ENCODE data around the gene MBTPS1.

MBTPS1 gene

DNA sequence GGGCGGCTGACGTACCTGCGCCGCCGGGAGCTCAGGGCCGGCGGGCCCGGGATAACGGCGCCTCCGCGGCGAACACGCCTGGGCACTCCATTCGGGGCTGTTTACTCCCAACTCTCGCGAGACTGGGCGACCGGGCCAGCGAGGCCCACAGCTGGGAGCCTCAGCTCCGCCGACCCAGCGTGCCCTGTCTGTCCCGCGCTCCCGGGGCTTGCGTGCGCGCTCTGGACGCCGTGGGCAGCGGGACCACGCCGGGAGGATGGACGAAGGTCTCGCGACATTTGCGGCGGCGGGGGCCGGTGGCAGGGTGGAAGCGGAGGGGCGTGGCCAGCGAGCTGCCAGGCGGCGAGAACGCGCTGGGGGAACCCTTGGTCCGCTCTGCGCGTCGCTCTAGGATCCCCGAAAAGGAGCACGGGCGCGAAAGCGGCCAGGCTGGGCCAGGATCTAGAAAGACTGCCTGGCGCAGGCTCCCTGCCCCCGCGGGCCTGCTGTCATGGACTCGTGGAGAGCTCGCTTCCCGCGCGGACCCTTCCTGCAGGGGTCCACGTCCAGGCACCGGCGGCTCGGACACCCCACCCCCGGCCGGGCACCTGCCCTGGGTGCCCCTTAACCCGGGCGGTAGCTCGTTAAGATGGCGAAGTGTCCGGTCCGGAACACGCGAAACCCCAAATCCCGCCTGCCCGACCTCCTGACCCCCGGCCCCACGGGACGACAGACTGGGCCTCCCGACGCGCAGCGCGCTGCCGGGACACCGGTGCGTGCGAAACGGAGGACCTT lies at the start of gene MBTPS1:
Gene MBTPS1 (minus strand): TSS at position 223 of the 774 bp plus-strand sequence. CDS start 15,159 bp downstream, outside the sequence.
- peak; percentile 95 for DNase-seq

DNA sequence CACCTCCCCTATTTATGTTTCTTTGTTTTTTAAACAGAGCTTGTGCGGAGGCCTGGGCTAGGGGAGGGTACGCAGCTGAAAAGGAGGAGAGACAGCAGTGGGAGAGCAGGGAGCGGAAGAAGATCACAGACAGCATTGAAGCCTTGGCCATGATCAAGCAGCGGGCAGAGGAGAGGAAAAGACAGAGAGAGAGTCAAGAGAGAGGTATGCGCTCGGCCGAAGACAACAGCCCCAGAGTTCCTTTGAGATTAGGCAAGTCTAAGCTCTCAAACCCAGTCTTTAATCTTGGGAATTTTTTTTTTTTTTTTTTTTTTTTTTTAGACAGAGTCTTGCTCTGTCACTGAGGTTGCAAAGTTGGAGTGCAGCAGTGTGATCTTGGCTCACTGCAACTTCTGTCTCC lies 49.0 kb upstream of the MBTPS1 start:
- DNase-seq: no peak

DNA sequence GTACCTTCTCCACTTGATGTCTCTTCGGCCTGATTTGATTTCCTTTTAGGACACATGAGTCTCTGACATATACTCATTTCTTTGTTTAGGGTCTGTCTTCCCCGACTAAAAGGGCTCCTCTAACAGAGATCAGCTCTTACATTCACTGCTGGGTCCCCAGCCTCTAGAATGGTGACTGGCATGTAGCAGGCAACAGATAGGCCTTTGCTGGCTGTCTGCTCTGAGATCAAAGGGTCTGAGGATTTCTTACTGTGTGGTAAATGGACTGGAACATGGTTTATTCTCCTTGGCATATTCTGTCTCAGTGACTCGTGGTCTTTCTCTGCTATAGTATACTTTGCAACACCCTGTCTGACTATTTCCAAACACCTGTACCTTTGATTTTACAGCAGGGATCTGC lies 45.1 kb upstream of the MBTPS1 start:
- no peak for DNase-seq

DNA sequence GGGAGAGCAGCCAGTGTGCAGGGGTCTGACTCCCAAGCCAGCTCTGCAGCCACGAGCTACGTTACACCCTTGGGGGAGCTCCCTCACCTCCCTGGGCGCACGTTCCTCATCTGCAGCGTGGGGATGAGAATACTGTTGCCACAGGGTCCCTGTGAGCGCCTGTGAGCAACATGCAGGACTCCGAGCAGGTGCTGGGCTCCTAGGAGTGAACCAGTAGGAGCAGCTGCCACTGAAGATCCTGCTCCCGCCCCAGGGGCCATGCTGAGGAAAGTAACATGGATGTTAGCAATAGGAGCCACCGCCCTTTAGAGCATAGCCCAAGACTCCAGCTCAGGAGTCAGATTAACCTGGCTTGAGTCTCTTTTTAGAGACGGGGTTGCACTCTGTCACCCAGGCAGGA lies 44.3 kb upstream of the MBTPS1 start:
- DNase-seq: no peak

DNA sequence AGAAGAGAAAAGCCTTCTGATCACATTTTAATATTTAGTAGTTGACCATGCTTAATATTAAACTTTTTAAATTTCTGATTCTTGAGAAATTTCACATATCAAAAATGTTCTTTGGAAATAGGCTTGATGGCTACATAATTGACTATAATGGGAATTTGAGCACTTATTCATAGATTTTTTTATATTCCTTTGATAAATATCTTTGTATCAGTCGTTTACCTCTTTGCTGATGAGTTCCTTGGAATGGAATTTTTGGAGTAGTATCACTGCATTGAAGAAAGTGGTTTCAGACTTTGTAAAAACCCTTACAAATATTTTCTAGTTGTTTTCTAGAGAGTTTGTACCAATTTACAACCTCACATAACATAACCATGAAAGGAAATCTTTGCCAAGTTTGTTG lies 43.1 kb upstream of the MBTPS1 start:
- DNase-seq: no peak

DNA sequence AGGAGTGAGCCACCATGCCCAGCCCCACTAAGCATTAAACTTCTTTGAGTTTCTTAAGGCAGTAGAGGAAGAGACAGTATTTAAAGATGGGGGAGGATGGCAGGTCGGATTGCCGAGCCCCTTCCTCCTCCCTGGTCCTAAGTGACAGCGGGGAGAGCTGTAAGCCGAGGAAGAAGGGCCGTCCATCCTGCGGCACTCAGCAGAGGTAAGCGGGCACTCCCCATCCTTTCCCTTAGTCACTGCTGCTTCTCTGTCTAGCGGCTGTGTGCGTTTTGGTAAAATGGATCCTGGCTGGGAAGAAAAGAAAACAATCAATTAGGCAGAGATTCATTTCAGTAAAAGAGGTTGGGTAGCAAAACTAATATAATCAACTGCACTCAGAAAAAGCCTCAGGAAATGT lies 42.3 kb upstream of the MBTPS1 start:
- DNase-seq: no peak

DNA sequence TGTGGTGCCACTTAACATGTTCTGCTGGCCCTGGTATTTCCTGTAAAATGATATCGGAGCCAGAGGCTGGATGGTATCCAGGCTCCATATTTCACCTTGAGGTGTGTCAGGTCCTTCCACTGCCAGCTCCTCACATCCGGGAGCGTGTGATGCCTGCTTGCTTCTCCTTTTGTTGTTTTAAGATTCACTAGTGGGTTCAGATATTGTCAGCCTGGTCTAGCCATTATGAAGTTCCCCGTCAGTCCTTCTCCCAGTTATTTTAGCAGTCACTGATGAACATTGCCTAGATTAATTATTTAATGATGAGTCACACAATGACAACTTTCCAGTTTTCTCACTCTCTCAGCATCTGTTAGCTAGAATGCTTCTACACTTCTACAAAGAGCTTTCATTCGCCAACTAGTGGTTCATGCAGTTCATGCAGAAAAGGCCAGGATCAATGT lies 39.6 kb upstream of the MBTPS1 start:
- DNase-seq: no peak

DNA sequence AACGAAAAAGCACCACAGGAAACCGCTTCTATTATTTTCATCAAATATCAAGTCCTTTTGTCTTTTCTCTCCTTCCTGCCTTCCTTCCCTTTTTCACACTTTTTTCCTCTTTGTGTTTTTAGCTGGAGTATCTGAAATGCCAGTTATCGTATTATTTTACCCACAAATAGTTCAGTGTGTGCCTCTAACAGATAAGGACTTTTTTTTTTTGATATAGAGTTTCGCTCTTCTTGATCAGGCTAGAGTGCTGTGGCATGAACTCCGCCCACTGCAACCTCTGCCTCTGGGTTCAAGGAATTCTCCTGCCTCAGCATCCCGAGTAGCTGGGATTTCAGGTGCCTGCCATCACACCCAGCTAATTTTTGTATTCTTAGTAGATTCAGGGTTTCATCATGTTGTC lies 39.0 kb upstream of the MBTPS1 start:
- no peak for DNase-seq

DNA sequence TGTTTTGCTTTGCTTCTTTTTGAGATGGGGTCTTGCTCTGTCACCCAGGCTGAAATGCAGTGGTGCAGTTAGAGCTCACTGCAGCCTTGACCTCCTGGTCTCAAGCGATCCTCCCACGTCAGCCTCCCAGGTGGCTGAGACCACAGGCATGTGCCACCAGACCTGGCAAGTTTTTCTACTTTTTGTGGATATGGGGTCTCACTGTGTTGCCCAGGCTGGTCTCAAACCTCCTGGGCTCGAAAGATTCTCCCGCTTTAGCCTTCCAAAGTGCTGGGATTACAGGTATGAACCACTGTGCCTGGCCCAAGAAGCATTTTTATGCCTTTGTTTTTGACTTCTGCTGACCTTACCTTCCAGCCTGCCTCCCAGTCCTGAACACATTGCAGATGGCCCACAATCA lies 38.5 kb upstream of the MBTPS1 start:
- no peak for DNase-seq

DNA sequence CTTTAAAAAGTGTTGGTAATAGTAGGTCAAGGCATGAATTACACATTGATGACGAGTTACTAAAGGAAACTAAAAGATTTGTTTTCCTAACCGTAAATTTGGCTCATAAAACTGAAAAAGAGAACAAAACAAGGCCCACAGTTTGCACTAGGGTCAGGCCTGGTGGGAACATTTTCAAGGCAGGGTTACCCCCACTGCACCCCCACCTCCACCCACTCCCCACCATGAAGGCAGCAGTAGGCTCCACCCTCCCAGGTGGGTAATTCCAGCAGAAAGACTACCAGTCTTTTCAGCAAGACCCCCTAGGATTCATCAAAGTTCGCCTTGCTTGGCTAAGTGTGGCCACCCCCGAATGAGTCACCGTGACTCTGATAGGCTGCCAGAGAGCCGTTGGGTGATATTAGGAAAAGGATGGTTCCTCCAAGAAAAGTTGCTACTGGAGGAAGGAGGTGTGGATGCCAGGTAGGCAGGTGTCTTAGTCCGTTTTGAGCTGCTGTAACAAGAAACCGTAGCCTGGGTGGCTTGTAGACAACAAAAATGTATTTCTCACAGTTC lies 37.0 kb upstream of the MBTPS1 start:
- no peak for DNase-seq

DNA sequence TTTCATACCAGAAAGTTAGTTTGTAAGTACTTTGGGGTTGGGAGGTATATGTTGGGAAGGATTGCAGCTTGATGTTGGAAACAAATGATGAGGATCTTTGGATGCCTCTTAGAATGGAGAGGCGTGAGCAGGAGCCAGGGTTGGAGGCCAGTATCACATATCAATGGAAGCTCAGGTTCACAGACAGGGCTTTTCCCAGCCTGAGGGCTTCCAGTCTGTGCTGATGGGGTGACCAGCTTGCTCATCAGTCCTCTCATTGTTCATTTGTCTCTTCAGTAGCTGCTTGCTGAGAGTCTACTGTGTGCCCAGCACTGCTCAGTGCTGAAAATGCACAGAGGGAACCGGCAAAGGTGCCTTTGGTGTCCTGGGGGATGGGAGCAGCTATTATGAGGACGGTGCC lies 34.2 kb upstream of the MBTPS1 start:
- DNase-seq: no peak

DNA sequence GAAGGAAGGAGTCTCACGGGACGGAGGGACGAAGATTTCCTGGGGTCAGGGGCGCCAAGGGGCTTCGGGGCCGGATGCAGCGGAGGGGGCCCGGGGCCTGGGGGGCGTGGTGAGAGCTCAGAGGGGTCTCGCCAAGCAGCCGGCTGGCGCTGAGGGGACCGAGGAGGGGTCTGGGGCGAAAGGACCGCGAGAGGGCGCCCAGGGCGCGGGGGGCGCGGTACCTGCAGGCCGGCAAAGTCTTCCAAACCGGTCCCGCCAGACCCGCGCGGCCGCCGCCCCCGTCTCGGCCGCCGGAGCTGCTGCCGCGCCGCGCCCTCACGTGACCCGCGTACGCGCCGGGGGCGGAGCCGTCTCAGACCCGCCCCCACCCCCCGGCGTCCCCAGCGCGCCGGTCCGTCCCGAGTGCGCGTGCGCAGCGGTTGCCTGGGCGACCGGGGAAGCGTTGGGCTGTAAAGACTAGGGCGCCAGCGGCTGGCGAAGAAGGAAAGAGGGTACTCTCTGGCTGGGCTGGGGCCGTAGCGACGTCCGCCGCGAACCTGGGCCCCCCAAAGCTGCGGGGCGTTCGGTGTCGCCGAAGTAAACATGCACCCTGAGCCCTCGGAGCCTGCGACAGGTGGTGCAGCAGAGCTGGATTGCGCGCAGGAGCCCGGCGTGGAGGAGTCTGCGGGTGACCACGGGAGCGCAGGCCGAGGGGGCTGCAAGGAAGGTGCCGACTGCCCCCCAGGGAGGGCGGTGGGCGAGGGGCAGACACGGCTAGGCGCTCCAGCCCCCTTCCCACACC lies 28.3 kb upstream of the MBTPS1 start, which contains the start of the genes DNAAF1 and HSDL1:
Gene DNAAF1 (plus strand): TSS at position 450 of the 781 bp plus-strand sequence. CDS start 133 bp downstream, at position 583.
Gene HSDL1 (minus strand): TSS at position 319 of the 781 bp plus-strand sequence. CDS start 13,856 bp downstream, outside the sequence.
- peak; percentile 75 for DNase-seq

DNA sequence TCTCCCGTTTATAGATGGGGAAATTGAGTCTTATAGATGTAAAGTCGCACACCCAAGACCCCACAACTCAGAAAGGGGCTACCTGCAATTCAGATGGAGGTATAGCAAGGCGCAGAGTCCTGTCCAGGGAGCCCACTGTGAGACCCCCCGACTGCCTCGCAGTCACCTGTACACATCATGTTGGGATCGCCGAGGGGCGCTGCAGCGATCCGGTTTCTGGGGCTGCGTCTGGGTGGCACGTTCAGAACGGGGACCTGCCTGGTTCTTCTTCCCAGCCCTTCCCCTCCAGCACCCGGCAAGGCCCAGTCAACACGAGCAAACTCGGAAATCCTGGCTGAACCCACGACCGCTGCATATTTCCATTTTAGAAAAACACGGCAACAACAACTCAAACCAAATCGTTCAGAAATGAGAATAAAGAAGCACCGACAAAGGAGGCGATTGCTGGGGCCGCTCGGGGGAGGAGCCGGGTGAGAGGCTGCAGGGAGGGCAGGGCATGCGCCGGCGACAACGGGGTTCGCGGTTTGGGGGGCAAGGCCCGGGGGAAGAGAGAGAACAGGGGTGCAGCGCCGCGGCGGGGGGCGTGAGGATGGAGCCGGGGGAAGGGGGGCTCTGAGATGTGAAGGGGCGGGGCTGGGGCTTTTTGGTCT lies 27.6 kb upstream of the MBTPS1 start:
- no peak for DNase-seq

DNA sequence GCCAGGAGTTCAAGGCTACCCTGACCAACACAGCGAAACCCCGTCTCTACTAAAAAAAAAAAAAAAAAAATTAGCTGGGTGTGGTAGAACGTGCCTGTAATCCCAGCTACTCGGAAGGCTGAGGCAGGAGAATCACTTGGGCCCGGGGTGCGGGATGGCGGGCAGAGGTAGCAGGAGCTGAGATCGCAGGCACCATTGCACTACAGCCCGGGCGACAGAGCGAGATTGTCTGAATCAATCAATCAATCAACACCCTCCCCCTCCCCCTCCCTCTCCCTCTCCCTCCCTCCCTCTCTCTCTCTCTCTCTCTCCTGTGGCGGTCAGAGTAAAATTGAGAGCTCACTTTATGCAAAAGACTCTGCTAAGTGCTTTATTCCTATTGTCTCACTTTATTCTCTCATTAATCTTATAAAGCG lies 27.1 kb upstream of the MBTPS1 start:
- no peak for DNase-seq

DNA sequence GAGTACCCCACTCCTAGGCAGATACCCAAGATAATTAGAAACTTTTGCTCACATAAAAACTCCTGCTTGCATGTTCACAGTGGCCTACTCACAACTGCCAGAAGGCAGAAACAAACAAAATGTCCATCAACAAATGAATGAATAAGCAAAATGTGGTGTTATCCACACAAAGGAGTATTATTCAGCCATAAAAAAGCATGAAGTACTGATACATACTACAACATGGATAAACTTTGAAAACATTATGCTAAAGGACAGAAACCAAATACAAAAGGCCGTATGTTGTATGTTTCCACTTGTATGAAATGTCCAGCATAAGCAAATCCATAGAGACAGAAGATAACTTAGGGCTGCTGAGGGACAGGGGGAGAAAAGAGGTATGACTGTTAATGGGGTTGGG lies 26.3 kb upstream of the MBTPS1 start:
- DNase-seq: no peak

DNA sequence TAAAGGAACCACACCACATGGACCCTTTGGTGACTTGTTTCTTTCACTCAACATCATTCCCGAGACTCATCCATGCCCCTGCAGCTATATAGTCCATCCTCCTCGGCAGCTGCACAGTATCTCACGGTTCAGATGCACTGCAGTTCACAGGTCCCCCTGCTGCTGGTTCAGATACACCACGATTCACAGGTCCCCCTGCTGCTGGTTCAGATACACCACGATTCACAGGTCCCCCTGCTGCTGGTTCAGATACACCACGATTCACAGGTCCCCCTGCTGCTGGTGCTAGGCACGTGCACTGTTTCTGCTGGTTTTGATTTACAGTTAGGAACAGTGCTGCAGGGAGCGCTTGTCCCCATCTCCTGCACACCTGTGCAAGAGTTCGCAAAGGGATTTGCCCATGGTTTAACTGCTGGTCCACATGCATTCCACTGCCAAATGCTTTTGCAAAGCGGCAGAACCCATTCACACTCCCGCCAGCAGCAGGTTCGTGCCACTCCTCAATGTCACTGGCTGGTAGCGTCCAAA lies 24.5 kb upstream of the MBTPS1 start:
- DNase-seq: no peak

DNA sequence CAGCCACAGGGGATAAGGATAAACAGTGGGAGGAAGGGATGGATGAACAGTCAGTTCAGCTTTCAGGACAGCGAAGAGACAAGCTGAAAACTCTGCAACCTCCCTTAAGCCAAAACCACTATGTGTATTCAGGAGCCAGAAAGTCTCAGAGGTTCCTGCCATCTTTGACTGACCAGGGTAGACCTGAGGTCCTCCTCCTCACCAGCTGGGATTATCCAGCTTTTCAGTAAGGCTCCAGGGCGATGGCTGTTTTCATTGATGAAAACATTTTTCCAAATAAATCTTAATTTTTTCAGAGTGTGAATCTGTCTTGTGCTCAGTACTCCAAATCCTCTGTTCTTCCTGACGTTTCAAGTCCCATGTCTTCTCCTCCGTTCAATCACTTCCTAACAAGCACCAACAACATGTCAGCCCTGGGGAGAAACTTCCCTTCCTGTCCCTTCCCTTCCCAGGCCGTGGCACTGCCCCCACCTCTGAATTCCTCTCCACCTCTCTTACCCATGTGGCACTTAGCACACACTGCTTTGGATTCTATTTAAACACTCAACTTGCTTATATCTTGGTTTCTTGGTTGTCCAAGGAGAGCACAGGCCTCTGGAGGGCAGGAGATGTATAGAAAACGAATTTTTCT lies 23.0 kb upstream of the MBTPS1 start:
- no peak for DNase-seq

DNA sequence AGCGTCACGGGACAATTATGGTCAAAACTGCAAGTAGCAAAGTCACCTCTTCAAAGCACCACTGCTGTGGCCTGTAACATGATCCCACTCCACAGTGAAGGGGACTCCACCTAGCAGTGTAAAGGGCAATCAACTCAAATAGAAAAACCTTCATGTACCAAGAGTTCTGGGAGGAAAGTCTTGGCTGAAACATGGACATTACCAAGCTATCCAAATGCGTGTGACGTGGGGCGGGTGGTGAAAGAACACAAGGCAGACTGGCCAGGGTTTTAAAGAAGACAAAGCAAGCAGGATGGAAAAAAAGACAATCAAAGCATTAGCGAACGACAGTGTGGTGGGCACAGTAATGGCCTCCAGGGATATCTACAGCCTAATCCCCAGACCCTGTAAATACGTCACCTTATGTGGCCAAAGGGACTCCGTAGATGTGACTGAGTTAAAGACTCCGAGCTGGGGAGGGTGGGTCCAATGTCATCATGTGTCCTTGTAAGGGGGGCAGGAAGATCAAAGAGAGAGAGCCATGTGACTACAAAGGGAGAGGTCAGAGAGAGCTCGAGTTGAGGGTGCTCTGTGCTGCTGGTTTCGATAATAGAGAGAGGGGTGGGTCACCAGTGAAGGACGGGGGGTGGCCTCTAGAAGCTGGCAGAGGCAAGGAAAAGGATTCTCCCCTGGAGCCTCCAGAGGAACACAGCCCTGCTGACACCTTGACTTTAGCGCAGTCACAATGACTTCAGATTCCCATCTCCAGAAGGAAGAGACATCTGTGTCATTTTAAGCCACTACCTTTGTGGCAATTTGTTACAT lies 22.3 kb upstream of the MBTPS1 start:
- DNase-seq: no peak

DNA sequence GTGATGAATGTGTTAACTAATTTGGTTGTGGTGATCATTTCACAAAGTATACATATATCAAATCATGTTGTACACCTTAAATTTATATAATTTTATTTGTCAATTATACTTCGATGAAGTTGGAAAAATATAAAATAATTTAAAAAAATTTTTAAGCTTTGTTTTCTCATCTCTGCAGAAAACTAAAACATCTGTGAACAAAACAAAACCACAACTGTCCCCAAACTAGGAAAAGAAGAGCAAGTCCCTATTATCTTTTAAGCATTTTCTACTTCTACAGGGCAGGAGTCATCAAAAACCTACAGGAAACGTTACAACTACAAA lies 21.7 kb upstream of the MBTPS1 start:
- no peak for DNase-seq

DNA sequence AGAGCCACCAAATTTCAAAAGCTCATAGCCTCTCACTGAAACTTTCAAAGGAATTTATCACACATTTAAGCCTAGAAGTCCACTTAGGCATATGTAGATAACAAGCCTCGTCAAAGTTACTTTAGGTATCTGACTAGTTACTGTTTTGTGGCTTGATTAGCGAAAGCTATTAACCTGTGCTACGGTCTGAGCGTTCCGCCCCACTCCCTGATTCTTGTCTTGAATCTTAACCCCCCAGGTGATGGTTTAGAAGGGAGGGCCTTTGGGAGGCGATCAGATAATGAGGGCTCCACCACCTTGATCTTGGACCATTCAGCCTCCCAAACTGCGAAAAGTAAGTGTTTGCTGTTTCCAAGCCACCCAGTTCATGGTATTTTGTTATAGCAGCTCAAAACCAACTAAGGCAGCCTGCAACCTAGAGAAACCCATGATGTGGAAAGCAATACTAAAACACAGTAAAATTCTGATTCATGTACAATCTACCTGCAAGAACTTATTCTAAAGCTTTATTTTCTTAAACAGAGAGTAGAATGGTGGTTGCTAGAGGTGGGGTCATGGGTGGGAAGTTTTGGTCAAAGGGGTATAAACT lies 21.1 kb upstream of the MBTPS1 start:
- DNase-seq: no peak

DNA sequence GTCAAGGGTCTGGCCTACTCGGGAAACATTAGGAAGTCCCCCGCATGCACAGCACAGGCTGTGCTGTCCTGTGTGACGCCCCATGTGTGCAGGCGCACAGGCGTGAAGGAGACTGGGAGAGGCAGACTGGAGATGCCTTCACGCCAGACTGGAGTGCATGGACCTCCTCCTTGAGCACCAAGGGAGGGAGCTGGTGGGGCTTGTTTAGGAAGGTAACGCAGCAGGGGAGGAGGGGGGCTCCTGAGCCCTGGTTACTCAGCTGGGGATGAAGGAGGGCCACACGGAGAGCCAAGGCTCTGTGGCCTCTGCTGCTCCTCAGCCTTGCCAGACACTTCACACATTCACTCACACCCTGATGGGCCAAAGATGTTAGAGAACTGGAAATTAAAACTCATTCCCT lies 20.5 kb upstream of the MBTPS1 start:
- DNase-seq: no peak

Data from MV-4-11 (cell line).